Suprapubic skin (tissue), 4 donors: ENCODE measurements around the gene NACC2.

ENCODE experiments used
- POLR2A ChIP-seq, 2 donors: fragments of 450-650 bp; IDR thresholded peaks; one replicate each; pipeline ENCODE4 v1.6.1; 2017; ENCODE audit warnings: antibody characterized with exemption in 2 of 2, mild to moderate bottlenecking in 2 of 2, moderate library complexity in 2 of 2
- POLR2AphosphoS5 ChIP-seq, 3 donors: sonication (generic); formaldehyde crosslinking; IDR thresholded peaks; one replicate each; pipeline ENCODE4 v1.6.1; 2017; ENCODE audit warnings: antibody characterized with exemption in 3 of 3

- TF ChIP-seq POLR2AphosphoS5 (IDR thresholded peaks at IDR 0.05) (no peak), POLR2A (IDR thresholded peaks at IDR 0.05) (no peak)
Measured at GRCh38 chr9:136142859-136143214, 47.7 kb upstream of the NACC2 start.
